Stimulated activated CD8-positive, alpha-beta memory T cell treated with anti-CD3 and anti-CD28 coated beads, Interleukin-15, amount 100 ng/mL, for 48 hours (primary cell): ENCODE results near the gene FKBP5.
"Not testable (repeated sequence)": the region's sequence is repeated elsewhere in the genome, so short reads cannot be mapped to it uniquely, and the experiment has no call there.

ENCODE experiments used
- DNase-seq, 2 donors: peaks; one replicate each; pipeline ENCODE4 v3.0.0-alpha.2; 2020; ENCODE audit warnings: low read depth in 2 of 2

The FKBP5 gene

DNA sequence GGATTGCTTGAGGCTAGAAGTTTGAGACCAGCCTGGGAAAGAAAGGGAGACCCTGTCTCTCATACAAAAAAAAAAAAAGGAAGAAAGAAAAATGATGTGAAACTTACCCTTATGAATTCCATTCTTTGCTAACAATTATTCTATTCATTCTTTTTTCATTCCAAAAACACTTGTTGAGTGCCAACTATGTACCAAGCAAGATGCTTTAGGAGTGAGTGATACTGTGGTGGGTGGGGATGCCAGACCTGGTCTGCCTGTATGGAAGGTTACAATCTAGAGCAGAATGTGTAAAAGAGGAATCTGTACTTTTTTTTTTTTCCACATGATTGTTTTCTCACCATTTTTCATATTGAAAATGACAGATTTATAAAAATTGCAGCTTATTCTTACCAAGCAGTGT, 102.2 kb downstream of the FKBP5 start:
- no peak for DNase-seq

DNA sequence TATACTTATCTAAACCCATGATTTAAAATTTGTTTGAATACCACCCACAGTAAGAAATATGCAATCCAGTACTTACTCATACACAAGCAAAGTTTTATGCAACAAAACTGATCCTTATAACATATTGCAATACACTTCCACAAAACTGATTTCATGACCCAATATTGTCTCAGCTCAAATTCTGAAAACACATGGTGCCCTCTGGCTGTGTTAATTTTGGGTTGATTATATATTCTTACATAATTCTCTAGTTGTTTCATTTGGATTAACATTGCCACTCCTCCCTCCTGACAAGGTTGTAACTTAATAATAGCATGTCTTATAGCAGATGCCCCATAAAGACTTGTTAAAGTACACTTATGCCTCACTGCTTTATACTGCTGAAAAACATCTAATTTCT, 103.1 kb downstream of the FKBP5 start:
- DNase-seq: no peak

DNA sequence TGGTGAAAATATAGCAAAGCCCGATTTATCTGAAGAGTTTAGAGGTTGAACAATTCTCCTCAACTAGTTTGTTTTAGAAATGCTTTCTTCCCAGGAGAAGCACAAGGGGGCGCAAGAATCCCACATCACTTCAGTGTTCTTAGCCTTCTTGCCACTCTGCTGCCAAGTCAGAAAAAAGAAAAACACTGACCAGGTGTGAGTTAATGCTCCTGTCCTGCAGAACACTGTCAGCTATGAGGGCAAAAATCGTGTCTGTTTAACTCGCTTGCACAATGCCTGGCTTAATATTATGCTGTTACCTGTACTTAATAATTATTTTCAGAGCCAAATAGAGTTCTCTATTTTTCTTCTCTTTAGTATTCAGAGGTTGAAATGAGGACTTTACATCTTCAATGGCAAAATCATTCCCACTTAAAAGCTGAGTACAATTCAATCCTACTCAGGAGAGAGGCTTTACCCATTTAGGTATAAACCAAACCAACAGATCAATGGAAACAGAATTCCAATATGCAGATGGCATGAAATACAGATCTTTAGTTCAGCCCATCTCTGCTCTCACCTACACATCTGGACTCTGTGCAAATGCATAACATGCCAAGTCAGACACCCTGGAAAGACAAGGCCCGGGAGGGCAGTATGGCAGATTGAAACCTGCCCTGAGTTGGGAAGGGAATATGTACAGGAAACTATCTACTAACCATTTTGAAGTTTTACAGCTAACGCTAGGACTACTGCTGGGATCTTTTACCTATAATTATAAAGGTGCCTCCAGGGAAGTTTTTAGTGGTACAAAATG, 104.6 kb downstream of the FKBP5 start:
- DNase-seq: peak; percentile 26 to 32

DNA sequence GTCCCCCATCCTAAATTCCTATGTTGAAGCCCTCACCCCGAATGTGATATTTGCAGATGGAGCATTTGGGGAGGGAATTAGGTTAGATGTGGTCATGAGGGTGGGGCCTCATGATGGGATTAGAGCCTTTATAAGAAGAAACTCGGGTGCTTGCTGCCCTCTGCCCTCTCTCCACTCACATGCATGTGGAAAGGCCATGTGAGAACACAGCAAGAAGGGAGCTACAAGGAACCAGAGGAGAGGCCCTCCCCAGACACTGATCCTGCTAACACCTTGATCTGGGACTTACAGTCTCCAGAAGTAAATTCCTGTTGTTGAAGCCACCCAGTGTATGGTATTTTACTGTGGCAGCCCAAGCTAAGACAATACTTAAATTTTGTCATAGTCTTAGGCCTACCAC, 106.4 kb downstream of the FKBP5 start:
- DNase-seq: no peak

DNA sequence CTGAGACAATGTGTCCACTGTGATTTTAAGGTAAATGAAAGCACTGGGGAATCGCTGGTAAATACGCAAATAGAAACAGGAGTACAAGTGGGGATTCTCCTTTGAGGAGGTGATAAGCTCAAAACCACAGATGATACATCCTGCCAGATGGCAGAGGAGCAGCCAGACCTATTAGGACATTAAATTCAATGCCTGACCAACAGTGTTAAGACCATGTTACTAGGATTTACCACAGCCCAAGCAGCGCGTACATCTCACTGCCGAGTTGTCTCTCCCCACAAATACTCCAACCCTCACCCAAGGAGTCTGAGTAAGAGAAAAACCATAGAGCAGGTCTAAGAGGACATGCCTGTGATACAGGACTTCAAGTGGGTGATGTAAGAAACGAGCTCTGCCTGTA, 107.1 kb downstream of the FKBP5 start:
- no peak for DNase-seq

DNA sequence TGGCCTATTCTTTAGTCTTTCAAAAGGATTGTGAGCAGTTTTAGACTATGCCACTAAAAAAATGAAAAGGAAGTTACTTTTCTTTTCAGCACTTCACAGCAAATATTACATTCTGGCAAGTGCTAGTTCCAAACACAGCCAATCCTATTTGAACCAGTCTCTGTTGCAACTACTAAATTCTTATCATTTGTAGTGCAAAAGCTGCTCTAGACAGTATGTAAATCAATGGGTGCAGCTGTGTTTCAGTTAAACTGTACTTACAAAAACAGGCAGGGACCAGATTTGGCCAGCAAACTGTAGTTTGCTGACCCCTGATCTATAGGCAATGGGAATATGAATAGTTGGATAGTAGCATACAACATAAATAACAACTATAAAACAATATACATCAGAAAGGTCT, 107.9 kb downstream of the FKBP5 start:
- no peak for DNase-seq

DNA sequence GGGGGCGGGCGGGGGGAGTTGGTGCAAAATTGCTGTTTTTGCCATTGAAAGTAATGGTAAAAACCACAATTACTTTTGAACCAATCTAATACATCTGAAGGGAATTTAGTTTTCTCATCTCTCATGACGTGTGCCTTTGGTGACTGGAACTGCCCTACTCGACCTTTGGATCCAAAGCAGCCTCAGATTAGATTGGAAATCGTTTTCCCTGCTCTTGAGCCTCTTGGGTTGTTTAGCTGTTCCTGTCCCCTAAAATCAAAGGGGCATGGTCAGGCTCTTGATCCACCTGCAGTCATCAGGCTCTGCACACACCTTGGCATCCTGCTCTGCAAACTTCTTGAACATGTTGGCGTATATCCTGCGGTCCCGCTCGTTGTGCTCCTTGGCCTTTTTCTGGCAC, 112.0 kb downstream of the FKBP5 start:
- DNase-seq: no peak

DNA sequence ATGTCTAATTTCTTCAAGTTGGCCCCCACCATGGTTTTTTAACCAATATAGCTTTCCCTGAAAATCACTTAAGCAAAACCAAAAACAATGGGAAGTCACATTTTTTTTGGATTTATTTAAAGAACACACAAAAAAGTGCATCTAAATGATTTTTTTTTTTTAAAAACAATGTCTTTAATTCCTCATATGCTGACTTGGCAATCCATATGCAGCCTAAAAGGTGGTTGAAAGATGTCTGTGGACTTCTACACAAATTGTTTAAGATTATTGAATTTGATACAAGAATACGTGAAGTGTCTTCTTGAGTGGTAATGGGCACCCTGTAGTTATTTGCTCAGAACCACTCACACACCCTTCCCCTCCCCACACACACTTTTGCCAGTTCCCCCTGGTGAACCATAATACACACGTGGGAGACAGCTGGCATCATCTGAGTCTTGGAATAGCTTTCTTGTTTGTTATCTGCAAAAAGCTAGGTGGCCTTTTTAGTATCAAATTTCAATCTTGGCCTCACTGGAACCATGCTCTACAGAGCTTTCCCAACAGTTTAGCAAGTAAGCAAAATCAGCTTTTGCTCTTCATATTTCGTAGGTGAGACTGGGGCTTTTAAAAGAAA, 115.1 kb downstream of the FKBP5 start:
- no peak for DNase-seq

DNA sequence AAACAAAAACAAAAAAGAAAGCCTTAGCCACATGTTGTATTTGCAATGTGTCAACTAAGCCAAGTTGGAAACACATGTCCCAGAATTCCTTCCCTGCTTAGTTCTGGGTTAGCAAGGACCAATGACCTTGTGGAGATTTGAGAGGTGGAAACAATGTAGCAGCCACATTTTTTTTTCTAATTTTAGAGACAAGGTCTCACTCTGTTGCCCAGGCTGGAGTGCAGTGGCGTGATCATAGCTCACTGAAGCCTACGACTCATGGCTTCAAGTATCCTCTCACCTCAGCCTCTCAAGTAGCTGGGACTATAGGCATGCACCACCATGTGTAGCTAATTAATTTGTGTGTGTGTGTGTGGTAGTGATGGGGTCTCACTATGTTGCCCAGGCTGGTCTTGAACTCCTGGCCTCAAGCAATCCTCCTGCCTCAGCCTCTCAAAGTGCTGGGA, 117.8 kb downstream of the FKBP5 start:
- DNase-seq: not testable (repeated sequence)

DNA sequence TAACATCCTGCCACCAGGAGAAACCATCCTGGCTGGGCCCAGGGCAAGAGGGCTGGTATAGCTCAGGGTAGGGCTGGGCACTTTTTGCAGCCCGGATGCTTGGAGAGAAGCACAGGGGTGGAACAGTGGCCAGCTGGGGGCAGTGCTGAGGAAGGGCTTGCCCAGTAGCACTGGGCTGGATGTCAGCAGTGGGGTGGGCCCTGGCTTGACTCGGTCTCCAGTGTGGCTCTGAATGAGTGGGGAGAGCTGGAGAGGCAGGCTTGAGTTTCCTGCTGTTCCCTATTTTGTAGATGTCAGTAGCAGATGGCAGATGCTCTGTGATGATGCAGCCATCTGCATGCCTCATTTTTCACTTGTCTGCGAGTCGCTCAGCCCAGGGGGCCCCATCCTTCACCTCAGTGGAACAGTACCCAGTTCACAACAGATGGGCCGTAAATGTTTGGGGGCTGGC, 119.7 kb downstream of the FKBP5 start:
- peak in 1 of 2 donors; percentile 10 for DNase-seq

DNA sequence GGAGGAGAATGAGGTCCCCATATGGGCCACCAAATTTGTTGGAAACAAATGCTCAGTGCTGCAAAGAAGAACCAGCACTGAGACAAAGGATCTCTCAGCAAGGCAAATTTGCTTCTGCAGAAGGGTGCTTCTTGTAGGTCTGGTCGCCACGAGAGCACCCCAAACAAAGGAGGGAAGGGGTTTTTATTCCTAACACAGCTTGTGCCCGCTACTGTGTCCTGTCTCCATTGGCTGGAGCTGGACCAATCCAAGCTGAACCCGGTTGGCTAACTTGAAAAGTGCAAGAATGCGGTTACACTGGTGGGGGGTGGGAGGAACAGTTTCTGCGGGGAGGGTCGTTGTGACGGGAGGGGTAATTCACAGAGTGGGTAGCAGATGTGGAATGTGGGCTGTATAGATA, 121.9 kb downstream of the FKBP5 start:
- DNase-seq: no peak

DNA sequence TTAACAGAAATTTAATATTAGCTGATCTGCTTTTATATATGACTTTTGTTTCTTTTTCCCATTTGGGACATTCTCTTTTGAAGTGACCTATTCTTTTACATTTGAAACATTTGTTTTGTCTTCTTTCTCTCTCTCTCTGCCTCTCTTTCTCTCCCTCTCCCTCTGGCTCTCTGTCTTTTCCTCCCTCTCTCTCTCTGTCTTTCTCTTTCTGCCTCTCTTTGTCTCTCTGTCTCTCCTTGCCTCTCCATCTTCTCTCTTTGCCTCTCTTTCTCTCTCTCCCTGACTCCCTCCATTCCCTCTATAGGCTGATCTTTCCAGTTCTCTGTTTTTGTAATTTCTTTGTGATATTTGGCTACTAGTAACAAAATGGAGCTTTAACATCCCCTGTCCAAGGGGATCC, 124.0 kb downstream of the FKBP5 start:
- no peak for DNase-seq

DNA sequence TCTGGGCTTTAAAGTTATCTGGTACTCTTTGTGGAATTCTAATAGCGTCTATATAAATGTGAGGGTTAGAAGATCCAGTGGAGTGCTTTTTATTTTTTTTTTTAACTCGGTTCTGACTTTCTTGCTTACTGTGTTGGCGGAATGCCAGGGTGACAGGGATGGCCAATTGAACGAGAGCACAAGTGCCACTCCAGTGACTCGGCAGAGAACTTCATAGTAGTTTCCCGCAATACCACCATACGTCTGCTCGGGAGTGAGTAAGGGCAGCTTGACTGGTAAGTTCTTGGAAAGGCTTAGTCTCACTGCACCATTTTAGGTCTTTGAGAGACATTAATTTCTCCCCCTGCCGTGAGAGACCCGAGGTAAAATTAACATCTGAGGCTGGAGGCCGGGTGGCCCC, 126.7 kb downstream of the FKBP5 start:
- DNase-seq: no peak

DNA sequence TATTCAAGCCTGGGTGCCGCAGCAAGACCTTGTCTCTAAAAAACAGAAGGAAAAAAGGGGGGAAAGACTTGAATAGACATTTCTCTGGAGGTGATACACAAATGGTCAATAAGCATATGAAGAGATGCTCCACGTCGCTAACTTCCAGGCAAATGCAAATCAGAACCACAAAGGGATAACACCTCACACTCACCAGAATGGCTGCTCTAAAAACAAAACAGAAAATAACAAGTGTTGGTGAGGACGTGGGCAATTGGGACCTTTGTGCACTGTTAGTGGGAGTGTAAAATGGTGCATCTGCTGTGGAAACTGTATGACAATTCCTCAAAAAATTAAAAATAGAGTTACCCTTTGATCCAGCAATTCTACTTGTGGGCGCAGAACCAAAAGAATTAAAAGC, 127.6 kb downstream of the FKBP5 start:
- no peak for DNase-seq

DNA sequence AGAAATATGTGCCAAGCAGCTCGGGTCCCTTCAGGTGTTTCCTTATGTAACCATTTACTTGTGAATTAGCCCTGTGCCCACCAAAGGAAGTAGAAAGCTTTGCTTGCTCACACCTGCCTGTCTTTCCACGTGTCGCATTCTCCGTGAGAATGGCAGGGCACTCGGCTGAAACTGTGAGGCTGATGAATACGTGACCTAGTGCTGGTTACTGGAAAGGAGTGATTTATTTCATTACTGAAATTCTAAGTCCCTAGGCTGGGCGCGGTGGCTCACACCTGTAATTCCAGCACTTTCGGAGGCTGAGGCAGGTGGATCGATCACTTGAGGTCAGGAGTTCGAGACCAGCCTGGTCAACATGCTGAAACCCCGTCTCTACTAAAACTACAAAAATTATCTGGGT, 130.1 kb downstream of the FKBP5 start:
- peak in 1 of 2 donors; percentile 3 for DNase-seq

DNA sequence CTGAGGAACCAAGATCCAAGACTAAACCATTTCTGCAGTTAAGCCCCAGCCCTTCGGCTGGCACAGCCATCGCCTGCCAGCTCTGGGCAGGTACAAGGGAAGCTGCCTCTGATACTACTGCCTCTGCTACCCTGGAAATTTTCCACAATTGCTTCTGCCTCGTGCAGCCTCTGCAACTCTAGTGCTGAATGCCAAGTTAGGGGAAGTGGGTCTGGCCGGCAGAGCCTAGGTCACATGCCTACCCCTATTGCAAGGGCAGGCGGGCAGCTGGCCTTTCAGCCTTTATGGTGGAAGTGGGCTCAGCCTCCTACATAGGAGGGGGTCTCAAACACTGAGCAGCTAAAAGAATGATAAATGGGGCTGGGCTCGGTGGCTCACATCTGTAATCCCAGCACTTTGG, 131.5 kb downstream of the FKBP5 start:
- DNase-seq: no peak

DNA sequence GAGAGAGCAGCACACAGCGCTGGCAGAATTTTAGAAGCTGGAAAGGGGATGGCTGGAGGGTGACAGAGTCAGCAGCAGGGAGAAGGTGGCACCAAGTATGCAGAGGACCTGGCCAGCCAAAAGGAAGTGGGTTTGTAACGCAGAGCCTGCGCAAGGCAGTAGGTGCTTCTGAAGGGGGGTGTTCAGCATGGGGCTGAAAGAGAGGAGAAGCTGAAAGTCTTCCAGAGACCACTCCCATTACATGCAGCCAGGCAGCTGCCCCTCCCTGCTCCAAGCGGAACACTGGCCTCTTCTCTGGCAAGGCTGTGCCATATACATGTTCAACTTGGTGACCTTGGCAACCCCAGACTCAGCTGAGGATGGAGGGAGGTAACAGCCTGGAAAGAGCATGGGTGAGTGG, 133.9 kb downstream of the FKBP5 start:
- DNase-seq: no peak

DNA sequence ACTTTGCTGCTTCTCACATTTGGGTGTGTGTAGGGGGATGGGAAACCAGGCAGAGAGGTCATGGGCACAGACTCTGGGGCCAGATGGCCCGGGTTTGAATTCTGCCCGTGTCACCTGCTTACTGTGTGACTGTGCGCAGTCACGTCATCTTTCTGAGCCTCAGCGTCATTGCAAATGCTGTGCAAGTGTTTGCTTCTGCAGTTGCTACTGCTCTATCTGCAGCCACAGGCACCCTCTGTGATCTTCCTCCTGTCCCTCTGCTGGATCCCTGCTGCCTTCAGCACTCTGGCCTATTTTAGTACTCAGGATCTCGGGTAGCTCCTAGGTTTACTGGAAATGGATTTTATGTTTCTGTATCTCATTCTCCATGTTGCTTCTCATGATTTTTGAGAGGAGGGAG, 135.4 kb downstream of the FKBP5 start:
- DNase-seq: no peak

DNA sequence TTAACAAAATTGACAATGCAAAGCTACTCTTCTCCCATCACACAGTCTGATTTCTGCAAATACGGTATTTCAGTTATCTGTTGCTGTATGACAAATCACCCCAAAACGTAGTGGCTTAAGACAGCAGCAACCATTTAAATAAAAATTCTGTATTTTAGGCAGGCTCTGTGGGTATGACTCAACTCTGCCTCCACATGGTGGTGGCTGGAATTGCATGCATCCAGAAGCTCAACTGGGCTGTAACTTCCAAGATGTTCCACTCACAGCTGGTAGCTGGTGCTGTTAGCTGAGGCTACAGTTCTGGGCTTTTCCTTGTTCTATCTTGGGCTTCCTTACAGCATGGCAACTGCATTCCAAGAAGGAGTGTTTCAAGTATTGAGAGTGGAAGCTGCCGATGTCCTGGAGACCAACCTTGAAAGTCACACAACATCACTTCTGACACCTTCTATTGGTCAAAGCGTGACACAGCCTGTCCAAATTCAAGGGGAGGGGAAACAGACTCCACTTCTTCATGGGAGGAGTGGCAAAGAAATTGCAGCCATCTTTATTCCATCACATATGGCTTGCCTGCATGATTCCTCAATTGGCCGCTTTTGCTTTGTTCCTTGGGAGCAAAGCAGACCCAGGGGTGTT, 136.3 kb downstream of the FKBP5 start:
- DNase-seq: peak; percentile 25 to 34

DNA sequence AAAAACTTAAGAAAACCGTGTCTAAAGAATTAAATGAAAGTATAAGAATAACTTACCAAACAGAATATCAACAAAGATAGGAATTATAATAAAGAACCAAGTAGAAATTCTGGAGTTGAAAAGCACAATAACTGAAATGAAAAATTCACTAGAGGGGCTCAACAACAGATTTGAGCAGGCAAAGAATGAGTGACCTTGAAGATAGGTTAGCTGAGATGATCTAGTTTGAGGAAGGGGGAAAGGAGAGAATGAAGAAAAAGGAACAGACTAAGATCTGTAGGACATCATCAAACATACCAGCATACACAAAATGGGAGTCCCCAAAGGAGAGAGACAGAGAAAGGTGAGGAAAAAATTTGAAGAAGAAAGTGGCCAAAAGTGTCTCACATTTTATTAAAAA, 138.3 kb downstream of the FKBP5 start:
- no peak for DNase-seq

DNA sequence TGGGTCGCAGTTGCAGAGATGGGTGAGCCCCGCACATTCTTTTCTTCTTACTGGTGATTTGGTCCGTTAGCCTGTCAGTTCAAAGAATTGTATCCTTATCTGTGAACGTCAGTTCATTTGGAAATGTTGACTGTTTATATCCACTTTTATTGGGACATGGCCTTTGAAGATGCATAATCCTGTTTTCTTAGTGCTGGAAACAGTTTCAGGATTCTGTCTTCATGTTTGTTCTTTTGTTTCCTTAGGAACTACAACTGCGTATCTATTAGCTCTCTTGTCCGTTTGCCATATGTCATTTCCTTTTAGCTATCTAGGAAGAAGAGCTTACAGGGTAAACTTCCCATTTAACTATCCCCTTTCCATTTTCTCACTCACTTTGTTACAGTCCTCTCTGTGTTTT, 141.0 kb downstream of the FKBP5 start:
- DNase-seq: no peak

DNA sequence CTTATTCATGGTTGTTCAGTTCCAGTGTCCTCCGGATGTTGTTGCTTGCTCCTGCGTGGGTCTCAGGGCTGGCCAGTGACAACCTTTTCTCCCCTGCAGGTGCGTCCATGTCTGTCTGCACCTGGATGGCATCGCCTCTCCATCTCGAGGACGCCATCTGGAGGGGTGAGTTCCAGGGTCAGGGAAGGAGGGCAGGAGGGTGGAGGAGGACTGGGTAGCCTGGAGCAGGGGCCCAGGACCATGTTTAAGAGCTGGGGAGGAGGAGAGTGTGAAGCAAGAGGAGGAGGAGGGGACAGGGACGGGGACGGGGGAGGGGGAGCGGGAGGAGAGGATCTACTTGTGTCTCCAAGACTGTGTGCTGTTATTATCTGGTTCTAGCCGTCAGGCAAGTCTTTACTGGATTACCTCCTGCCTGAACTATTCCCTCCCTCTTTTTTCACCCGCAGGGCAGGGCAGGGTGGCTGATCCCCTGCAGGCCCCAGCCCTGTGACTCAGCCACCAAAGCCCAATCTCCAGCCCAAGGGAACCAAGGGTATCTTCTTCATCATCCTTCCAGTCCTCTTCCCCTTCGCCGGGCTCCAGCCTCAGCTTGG, 143.8 kb downstream of the FKBP5 start:
- no peak for DNase-seq
